ENCODE data around the gene HLA-E. TPM values are rescaled to one million over a fixed set of nuclear protein-coding genes. Genes with fewer than 3 reads are reported as not detected.

HLA-E gene
- total and polyA plus RNA-seq, 2 donors (not counting 3 experiments of a cell fraction or from before 2014, with no cell fraction given): 271 to 298 TPM

DNA sequence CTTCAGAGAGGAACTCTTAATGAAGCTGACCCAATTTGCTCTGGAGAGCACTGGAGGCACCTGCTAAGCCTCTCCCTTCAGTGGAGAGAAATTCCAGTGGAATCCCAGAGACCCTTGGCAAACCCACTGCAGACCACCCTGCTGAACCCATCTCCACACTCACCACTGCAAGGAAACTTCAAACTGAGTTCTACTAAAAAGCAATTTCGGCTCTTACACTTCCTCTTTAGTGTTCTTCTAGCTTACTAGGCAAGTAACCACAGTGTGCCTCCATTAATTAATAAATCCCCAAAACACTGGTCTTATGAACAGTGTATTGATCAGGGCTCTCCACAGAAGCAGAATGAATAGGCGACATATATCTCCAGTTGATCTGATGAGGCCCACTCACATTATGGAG, 43.0 kb upstream of the HLA-E start:
- H3K9me3 ChIP-seq (replicated peaks; ENCODE audit: control insufficient read depth, insufficient read depth, low read length): no peaks in the 10 kb centered on the region
- no peak overlapping the region for H3K4me3 ChIP-seq (replicated peaks in 1 of 3; ENCODE audit: insufficient read depth in 1 of 3, low read depth in 1 of 3, low read length in 3 of 3)
- intact Hi-C loops (cut with micrococcal nuclease): no loop called here
- H3K36me3 ChIP-seq (ENCODE audit: control insufficient read depth in 2 of 2, extremely low read depth in 1 of 2, insufficient read depth in 2 of 2, low read length in 2 of 2): no peaks in the 10 kb centered on the region
- no peak for FAIRE-seq
- ChIA-PET POLR2A (no interaction called here), CTCF (no interaction called here)
- no peaks in the 10 kb centered on the region for H3K79me2 ChIP-seq (ENCODE audit: control insufficient read depth, insufficient read depth, low read length)
- H3K27ac ChIP-seq (ENCODE audit: insufficient read depth, low read depth, low read length): no peak overlapping the region
- H3K9me1 ChIP-seq (replicated peaks; ENCODE audit: control insufficient read depth, extremely low read depth, insufficient read depth, low read length): no peaks in the 10 kb centered on the region
- H3K4me2 ChIP-seq (ENCODE audit: insufficient read depth, low read length): no peak overlapping the region
- no TSS peak for BruUV-seq (replicated peaks)
- no peaks in the 10 kb centered on the region for H4K20me1 ChIP-seq (replicated peaks; ENCODE audit: control insufficient read depth, extremely low read depth, insufficient read depth, low read length)
- no peak for DNase-seq (ENCODE audit: low read depth, low spot score)
- dilution Hi-C loops (cut with MboI; ENCODE audit: extremely low pct_ligation_motif_present, low sequenced_read_pairs): no loop called here
- H3K27me3 ChIP-seq (ENCODE audit: control insufficient read depth in 2 of 2, insufficient read depth in 2 of 2, low read length in 2 of 2): peaks cover 80 to 92% of the 10 kb centered on the region in 2 experiments
- no peak overlapping the region for H3K9ac ChIP-seq (replicated peaks; ENCODE audit: extremely low read depth, insufficient read depth, low read length)
- no peak for TF ChIP-seq CTCF (IDR thresholded peaks at IDR 0.05; ENCODE audit: extremely low read depth in 1 of 2, insufficient read depth in 1 of 2, low read depth in 1 of 2, low read length in 2 of 2)
- no peak for TF ChIP-seq GATA2 (IDR thresholded peaks at IDR 0.05; ENCODE audit: insufficient read depth, insufficient read length, low read depth, low read length)
- no peak for TF ChIP-seq EZH2 (IDR thresholded peaks at IDR 0.05; ENCODE audit: borderline replicate concordance, low read depth, low read length, severe bottlenecking)
- no peak for TF ChIP-seq POLR2A (IDR thresholded peaks at IDR 0.05; ENCODE audit: low read depth, low read length)
- no peak for TF ChIP-seq POLR2AphosphoS5 (IDR thresholded peaks at IDR 0.05; ENCODE audit: insufficient read depth, low read depth, low read length)
- no peak for TF ChIP-seq FOS (IDR thresholded peaks at IDR 0.05; ENCODE audit: borderline replicate concordance, insufficient read depth, low read length)
- no peak for TF ChIP-seq MAX (IDR thresholded peaks at IDR 0.05; ENCODE audit: insufficient read depth, insufficient read length)
- no peak for TF ChIP-seq MYC (IDR thresholded peaks at IDR 0.05; ENCODE audit: low read depth, low read length)
- TF ChIP-seq JUN (IDR thresholded peaks at IDR 0.05; ENCODE audit: borderline replicate concordance, insufficient read depth, insufficient read length, low read depth): no peak
- no peak overlapping the region for H2AFZ ChIP-seq (ENCODE audit: low read depth, low read length)
- H3K4me1 ChIP-seq (ENCODE audit: control insufficient read depth, extremely low read depth, insufficient read depth, low read length): no peaks in the 10 kb centered on the region
